SK-N-SH (cell line): ENCODE measurements around the gene PDCD6IP. TPM values are rescaled to one million over a fixed set of nuclear protein-coding genes. Genes with fewer than 3 reads are reported as not detected.

Experiments
- CTCF ChIA-PET: fragments of 300-600, 350-600 bp; formaldehyde crosslinking; extraction: SDS; loops from one replicate; lab custom pipeline; 2021; lab: Yijun Ruan, JAX
- POLR2A ChIA-PET: fragments of 350-600 bp; sonication (Branson Sonifier 250); formaldehyde crosslinking; extraction: SDS; loops from one replicate; lab custom pipeline; 2020; ENCODE audit warnings: antibody characterized with exemption, inconsistent platforms; lab: Yijun Ruan, JAX
- DNase-seq: peaks from one replicate; pipeline ENCODE4 v3.0.0; 2012
- H2AFZ ChIP-seq: fragments of 200-600 bp; sonication (generic); 2 replicates; pipeline ENCODE4 v1.8.1; 2016; ENCODE audit warnings: antibody characterized with exemption, mild to moderate bottlenecking, low read depth
- H3F3A ChIP-seq: fragments of 200-600 bp; sonication (generic); replicated peaks from 2 replicates; pipeline ENCODE3; 2016; ENCODE audit warnings: antibody characterized with exemption, mild to moderate bottlenecking; ENCODE audit not compliant: insufficient read depth
- H3K27ac ChIP-seq, 2 experiments: fragments of 200-500 bp in 1 of 2; fragments of 200-600 bp in 1 of 2; sonication (Bioruptor generic) in 1 of 2; sonication (generic), shearing (Covaris generic) in 1 of 2; 2 replicates each; pipeline versions ENCODE4 v1.5.1 to v1.6.1; 2014 to 2016; ENCODE audit warnings: low read depth in 2 of 2, inconsistent platforms in 1 of 2, low read length in 1 of 2, mild to moderate bottlenecking in 1 of 2, mixed read lengths in 1 of 2
- H3K27me3 ChIP-seq: fragments of 200-600 bp; sonication (generic), shearing (Covaris generic); 2 replicates; pipeline ENCODE4 v1.6.1; 2016; ENCODE audit warnings: mixed run types; ENCODE audit not compliant: insufficient read depth
- H3K36me3 ChIP-seq, 2 experiments: fragments of 200-500 bp in 1 of 2; fragments of 200-600 bp in 1 of 2; sonication (Bioruptor generic) in 1 of 2; sonication (generic) in 1 of 2; replicated peaks in 1 of 2; 2 replicates each; pipeline versions ENCODE3 to v1.5.1; 2014 to 2016; ENCODE audit warnings: low read length in 1 of 2, mild to moderate bottlenecking in 1 of 2; ENCODE audit not compliant: insufficient read depth in 2 of 2, control insufficient read depth in 1 of 2
- H3K4me1 ChIP-seq, 2 experiments: fragments of 200-500 bp in 1 of 2; fragments of 200-600 bp in 1 of 2; sonication (Bioruptor generic) in 1 of 2; sonication (generic), shearing (Covaris generic) in 1 of 2; 2 replicates each; pipeline versions ENCODE4 v1.5.1 to v1.6.1; 2014 to 2016; ENCODE audit warnings: low read depth in 1 of 2, low read length in 1 of 2, mixed run types in 1 of 2; ENCODE audit not compliant: insufficient read depth in 2 of 2, control insufficient read depth in 1 of 2
- H3K4me2 ChIP-seq: fragments of 200-600 bp; sonication (generic), shearing (Covaris generic); 2 replicates; pipeline ENCODE4 v1.6.1; 2017; ENCODE audit warnings: mixed run types
- H3K4me3 ChIP-seq, 2 experiments: fragments of 200-500 bp in 1 of 2; fragments of 200-600 bp in 1 of 2; sonication (Bioruptor generic) in 1 of 2; sonication (generic), shearing (Covaris generic) in 1 of 2; 2 replicates each; pipeline versions ENCODE4 v1.5.1 to v1.8.1; 2014 to 2016; ENCODE audit warnings: low read depth in 2 of 2, inconsistent platforms in 1 of 2, low read length in 1 of 2, mild to moderate bottlenecking in 1 of 2, mixed read lengths in 1 of 2, moderate library complexity in 1 of 2
- H3K79me2 ChIP-seq: fragments of 200-600 bp; sonication (generic); 2 replicates; pipeline ENCODE4 v1.8.1; 2017; ENCODE audit warnings: mild to moderate bottlenecking; ENCODE audit not compliant: insufficient read depth
- H3K9ac ChIP-seq: fragments of 200-600 bp; sonication (generic); 2 replicates; pipeline ENCODE4 v1.6.1; 2017; ENCODE audit warnings: mixed run types
- H3K9me2 ChIP-seq: fragments of 200-600 bp; sonication (generic); 2 replicates; pipeline ENCODE4 v1.6.1; 2017; ENCODE audit warnings: mixed run types
- H3K9me3 ChIP-seq: fragments of 200-600 bp; sonication (generic); 2 replicates; pipeline ENCODE4 v1.6.1; 2017; ENCODE audit warnings: mixed run types, mild to moderate bottlenecking, moderate library complexity
- H4K20me1 ChIP-seq: fragments of 200-600 bp; sonication (generic); 2 replicates; pipeline ENCODE4 v1.6.1; 2017; ENCODE audit warnings: mild to moderate bottlenecking, mixed run types; ENCODE audit not compliant: insufficient read depth
- CHD2 ChIP-seq: fragments of 150-350 bp; IDR thresholded peaks from 2 replicates; pipeline ENCODE4 v1.6.1; 2018; ENCODE audit warnings: low read length; ENCODE audit not compliant: partially characterized antibody
- CTCF ChIP-seq: fragments of 200-600 bp; sonication (generic); IDR thresholded peaks from 2 replicates; pipeline ENCODE4 v1.6.1; 2017; ENCODE audit warnings: antibody characterized with exemption, mild to moderate bottlenecking, moderate library complexity
- EP300 ChIP-seq, 2 experiments: IDR thresholded peaks; 2 replicates each; pipeline versions ENCODE4 v1.4.0 to v1.6.1; 2012; ENCODE audit warnings: borderline replicate concordance in 1 of 2, low read depth in 1 of 2, low read length in 1 of 2
- EZH2phosphoT487 ChIP-seq: fragments of 200-600 bp; sonication (generic); IDR thresholded peaks from 2 replicates; pipeline ENCODE4 v1.6.1; 2017; ENCODE audit warnings: low read depth, mixed run types, mild to moderate bottlenecking, antibody characterized with exemption, moderate library complexity, borderline replicate concordance
- FOXJ3 ChIP-seq: sonication (generic); formaldehyde crosslinking; IDR thresholded peaks from 2 replicates; pipeline ENCODE4 v1.5.1; 2020; ENCODE audit warnings: mild to moderate bottlenecking, missing genetic modification reagents
- GATA2 ChIP-seq: sonication (generic); formaldehyde crosslinking; IDR thresholded peaks from 2 replicates; pipeline ENCODE4 v1.5.0; 2020; ENCODE audit warnings: mild to moderate bottlenecking, missing genetic modification reagents
- IRF3 ChIP-seq: fragments of 150-350 bp; IDR thresholded peaks from 2 replicates; pipeline ENCODE4 v1.6.1; 2016; ENCODE audit warnings: mild to moderate bottlenecking, low read depth, low read length
- JUND ChIP-seq: IDR thresholded peaks from 2 replicates; pipeline ENCODE4 v1.4.0; 2012
- MAX ChIP-seq: IDR thresholded peaks from 2 replicates; pipeline ENCODE4 v1.4.0; 2012; ENCODE audit warnings: low read depth
- NFIC ChIP-seq: IDR thresholded peaks from 2 replicates; pipeline ENCODE4 v1.4.0; 2012; ENCODE audit warnings: borderline replicate concordance
- PBX3 ChIP-seq: IDR thresholded peaks from 2 replicates; pipeline ENCODE4; 2012
- RAD21 ChIP-seq: IDR thresholded peaks from 2 replicates; pipeline ENCODE4 v1.6.1; 2012; ENCODE audit warnings: mild to moderate bottlenecking, low read length
- SIN3A ChIP-seq: IDR thresholded peaks from 2 replicates; pipeline ENCODE4 v1.6.1; 2012; ENCODE audit warnings: low read depth, mild to moderate bottlenecking, low read length, moderate library complexity, borderline replicate concordance
- SMC3 ChIP-seq: IDR thresholded peaks from 2 replicates; pipeline ENCODE4 v1.6.1; 2012; ENCODE audit warnings: low read depth, low read length, improper control_type of control experiment
- TAF1 ChIP-seq: IDR thresholded peaks from 2 replicates; pipeline ENCODE4 v1.6.1; 2012; ENCODE audit warnings: low read depth, mild to moderate bottlenecking, low read length, moderate library complexity, borderline replicate concordance
- TCF12 ChIP-seq: IDR thresholded peaks from 2 replicates; pipeline ENCODE4 v1.4.0; 2012
- TEAD4 ChIP-seq: IDR thresholded peaks from 2 replicates; pipeline ENCODE4 v1.4.0; 2012; ENCODE audit warnings: mild to moderate bottlenecking, borderline replicate concordance; ENCODE audit not compliant: insufficient read depth
- USF1 ChIP-seq: IDR thresholded peaks from 2 replicates; pipeline ENCODE4 v1.4.0; 2012; ENCODE audit warnings: low read depth, borderline replicate concordance
- USF2 ChIP-seq: fragments of 150-350 bp; IDR thresholded peaks from 2 replicates; pipeline ENCODE4 v1.6.1; 2017; ENCODE audit warnings: antibody characterized with exemption, low read length, low read depth, borderline replicate concordance
- WGBS: methylation state at CpG from one replicate; pipeline ENCODE4 v1.1.6; 2017; ENCODE audit warnings: low lambda C conversion rate; 5-methylcytosine and 5-hydroxymethylcytosine counted together
- polyA plus RNA-seq, 3 experiments: library from polyadenylated mRNA; depleted of rRNA; stranded (reverse); fragments of >200 nt; gene quantifications; 2 replicates each; pipeline ENCODE4 v1.2.3, GENCODE V29; 2012
- TF ChIP-seq, protein P1 (sequence below): IDR thresholded peaks from 2 replicates; pipeline ENCODE4 v1.6.1; 2012; ENCODE audit warnings: mild to moderate bottlenecking, low read depth, low read length, moderate library complexity

PDCD6IP gene
- polyA plus RNA-seq, 1 of the 3 experiments (the other 2 are of a cell fraction): 49.1 TPM

DNA sequence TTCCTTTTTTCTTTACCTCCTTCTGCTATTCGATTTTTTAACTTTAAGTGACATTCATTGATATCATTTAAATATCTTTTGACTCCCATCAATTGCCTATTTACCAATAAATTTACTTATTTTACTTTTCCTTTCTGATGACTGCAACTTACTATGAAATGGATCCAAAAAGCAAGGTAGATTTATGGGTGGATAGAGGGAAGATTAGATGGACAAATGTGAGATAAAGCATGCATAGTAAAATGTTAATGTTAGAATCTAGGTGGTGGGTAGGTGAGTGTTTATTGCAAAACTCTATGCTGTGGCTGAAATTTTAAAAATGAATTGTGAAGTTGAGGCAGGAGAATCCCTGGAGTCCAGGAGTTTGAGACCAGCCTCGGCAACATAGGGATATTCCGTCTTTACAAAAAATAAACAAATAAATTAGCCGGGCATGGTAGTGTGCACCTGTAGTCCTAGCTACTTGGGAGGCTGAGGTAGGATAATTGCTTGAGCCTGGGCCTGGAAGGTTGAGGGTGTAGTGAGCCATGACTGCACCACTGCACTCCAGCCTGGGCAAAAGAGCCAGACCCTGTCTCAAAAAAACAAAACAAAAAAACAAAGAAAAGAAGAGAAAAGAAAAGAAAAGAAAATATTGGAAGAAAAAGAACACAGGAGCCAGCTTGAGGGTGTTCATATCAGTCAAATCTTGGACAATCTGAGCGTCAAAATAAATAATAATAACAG is 6.1 kb upstream of the PDCD6IP start:
- DNase-seq: no peak
- TF ChIP-seq JUND (no peak), RAD21 (no peak), IRF3 (no peak), GATA2 (CRISPR knock-in tag) (no peak), TCF12 (no peak), EZH2phosphoT487 (no peak), SMC3 (no peak), SIN3A (no peak), USF1 (no peak), TAF1 (no peak), MAX (no peak), USF2 (no peak), EP300 (IDR thresholded peaks at IDR 0.05; ENCODE audit: borderline replicate concordance in 1 of 2, low read depth in 1 of 2, low read length in 1 of 2) (no peak), CTCF (no peak), FOXJ3 (CRISPR knock-in tag) (no peak), CHD2 (no peak), TEAD4 (no peak), NFIC (no peak), PBX3 (no peak)
- TF ChIP-seq, protein P1, sequence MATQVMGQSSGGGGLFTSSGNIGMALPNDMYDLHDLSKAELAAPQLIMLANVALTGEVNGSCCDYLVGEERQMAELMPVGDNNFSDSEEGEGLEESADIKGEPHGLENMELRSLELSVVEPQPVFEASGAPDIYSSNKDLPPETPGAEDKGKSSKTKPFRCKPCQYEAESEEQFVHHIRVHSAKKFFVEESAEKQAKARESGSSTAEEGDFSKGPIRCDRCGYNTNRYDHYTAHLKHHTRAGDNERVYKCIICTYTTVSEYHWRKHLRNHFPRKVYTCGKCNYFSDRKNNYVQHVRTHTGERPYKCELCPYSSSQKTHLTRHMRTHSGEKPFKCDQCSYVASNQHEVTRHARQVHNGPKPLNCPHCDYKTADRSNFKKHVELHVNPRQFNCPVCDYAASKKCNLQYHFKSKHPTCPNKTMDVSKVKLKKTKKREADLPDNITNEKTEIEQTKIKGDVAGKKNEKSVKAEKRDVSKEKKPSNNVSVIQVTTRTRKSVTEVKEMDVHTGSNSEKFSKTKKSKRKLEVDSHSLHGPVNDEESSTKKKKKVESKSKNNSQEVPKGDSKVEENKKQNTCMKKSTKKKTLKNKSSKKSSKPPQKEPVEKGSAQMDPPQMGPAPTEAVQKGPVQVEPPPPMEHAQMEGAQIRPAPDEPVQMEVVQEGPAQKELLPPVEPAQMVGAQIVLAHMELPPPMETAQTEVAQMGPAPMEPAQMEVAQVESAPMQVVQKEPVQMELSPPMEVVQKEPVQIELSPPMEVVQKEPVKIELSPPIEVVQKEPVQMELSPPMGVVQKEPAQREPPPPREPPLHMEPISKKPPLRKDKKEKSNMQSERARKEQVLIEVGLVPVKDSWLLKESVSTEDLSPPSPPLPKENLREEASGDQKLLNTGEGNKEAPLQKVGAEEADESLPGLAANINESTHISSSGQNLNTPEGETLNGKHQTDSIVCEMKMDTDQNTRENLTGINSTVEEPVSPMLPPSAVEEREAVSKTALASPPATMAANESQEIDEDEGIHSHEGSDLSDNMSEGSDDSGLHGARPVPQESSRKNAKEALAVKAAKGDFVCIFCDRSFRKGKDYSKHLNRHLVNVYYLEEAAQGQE: no peak
- TF ChIP-seq, all 33 proteins: peak for 0
- POLR2A ChIA-PET: no interaction called here
- Histone ChIP-seq H3K27ac (no peak overlapping the region), H3K27me3 (no peaks in the 10 kb centered on the region), H3K9me3 (no peaks in the 10 kb centered on the region), H3K4me2 (no peak overlapping the region), H4K20me1 (no peaks in the 10 kb centered on the region), H3K36me3 (peaks cover 0 to 11% of the 10 kb centered on the region in 2 experiments), H3K9me2 (no peaks in the 10 kb centered on the region), H3K9ac (no peak overlapping the region), H3F3A (peaks cover 6% of the 10 kb centered on the region), H3K4me3 (no peak overlapping the region), H3K79me2 (peaks cover 3% of the 10 kb centered on the region; the same call in 1 of the 2 replicates), H3K4me1 (no peaks in the 10 kb centered on the region; a peak in 1 of 4 replicates), H2AFZ (no peak overlapping the region)
- WGBS: 86% methylated on average over 5 of the region's 5 CpGs
- CTCF ChIA-PET: interaction anchor here (1.0 kb wide), 2 partner anchors 420 to 661 kb away, joined by 4 to 6 read pairs; no protein-coding TSS in a partner anchor
